Fibroblast of villous mesenchyme (primary cell): Measurements from ENCODE around the gene VWA1. TPM values are rescaled to one million over a fixed set of nuclear protein-coding genes. Genes with fewer than 3 reads are reported as not detected.
"Not testable (repeated sequence)": the region's sequence is repeated elsewhere in the genome, so short reads cannot be mapped to it uniquely, and the experiment has no call there.

Source experiments
- DNase-seq: peaks from one replicate; pipeline ENCODE4 v3.0.0-alpha.2; 2010; ENCODE audit warnings: low read depth
- H3K4me3 ChIP-seq: 2 replicates; pipeline ENCODE4 v1.5.1; 2011; ENCODE audit warnings: low read depth, mild to moderate bottlenecking, low read length
- total RNA-seq: library from RNA; depleted of rRNA; stranded (reverse); fragments of >200 nt; gene quantifications from 2 replicates; pipeline ENCODE4 v1.2.3, GENCODE V29; 2012
- TF ChIP-seq, protein P1 (sequence below): IDR thresholded peaks from 2 replicates; pipeline ENCODE4 v1.5.1; 2012; ENCODE audit warnings: low read depth, mild to moderate bottlenecking, low read length; ENCODE audit not compliant: insufficient read depth

Gene VWA1
- total RNA-seq, 1 donor = 5.6 TPM

DNA sequence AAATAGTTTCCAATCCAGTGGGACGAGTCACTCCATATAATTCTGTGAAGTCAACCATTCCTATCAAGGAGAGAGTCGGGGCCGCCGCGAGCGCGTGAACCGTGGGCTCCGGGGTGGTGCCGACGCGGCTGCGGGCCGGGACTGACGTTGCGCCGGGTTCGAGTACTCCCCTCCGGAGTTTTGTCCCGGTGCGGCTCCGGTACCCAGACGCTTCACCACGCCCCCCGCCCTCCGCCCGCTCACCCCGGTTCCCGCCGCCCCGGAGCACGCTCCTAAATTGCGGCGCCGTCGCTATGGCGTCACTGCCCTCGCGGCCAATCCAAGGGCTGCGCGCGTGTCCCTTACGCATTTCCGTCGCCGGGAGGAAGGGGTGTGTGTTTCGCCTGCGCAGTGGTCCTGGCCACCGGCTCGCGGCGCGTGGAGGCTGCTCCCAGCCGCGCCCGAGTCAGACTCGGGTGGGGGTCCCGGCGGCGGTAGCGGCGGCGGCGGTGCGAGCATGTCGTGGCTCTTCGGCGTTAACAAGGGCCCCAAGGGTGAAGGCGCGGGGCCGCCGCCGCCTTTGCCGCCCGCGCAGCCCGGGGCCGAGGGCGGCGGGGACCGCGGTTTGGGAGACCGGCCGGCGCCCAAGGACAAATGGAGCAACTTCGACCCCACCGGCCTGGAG is 36.0 kb downstream of the VWA1 start, which contains the start of gene ATAD3B:
ATAD3B (plus strand) TSS at position 377 of the 664 bp plus-strand sequence; CDS start at position 497, 120 bp downstream.
- H3K4me3 ChIP-seq = peak within 1 kb of the TSS; percentile 84
- TF ChIP-seq, protein P1, sequence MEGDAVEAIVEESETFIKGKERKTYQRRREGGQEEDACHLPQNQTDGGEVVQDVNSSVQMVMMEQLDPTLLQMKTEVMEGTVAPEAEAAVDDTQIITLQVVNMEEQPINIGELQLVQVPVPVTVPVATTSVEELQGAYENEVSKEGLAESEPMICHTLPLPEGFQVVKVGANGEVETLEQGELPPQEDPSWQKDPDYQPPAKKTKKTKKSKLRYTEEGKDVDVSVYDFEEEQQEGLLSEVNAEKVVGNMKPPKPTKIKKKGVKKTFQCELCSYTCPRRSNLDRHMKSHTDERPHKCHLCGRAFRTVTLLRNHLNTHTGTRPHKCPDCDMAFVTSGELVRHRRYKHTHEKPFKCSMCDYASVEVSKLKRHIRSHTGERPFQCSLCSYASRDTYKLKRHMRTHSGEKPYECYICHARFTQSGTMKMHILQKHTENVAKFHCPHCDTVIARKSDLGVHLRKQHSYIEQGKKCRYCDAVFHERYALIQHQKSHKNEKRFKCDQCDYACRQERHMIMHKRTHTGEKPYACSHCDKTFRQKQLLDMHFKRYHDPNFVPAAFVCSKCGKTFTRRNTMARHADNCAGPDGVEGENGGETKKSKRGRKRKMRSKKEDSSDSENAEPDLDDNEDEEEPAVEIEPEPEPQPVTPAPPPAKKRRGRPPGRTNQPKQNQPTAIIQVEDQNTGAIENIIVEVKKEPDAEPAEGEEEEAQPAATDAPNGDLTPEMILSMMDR = no peak
- DNase-seq = peak; percentile 92

DNA sequence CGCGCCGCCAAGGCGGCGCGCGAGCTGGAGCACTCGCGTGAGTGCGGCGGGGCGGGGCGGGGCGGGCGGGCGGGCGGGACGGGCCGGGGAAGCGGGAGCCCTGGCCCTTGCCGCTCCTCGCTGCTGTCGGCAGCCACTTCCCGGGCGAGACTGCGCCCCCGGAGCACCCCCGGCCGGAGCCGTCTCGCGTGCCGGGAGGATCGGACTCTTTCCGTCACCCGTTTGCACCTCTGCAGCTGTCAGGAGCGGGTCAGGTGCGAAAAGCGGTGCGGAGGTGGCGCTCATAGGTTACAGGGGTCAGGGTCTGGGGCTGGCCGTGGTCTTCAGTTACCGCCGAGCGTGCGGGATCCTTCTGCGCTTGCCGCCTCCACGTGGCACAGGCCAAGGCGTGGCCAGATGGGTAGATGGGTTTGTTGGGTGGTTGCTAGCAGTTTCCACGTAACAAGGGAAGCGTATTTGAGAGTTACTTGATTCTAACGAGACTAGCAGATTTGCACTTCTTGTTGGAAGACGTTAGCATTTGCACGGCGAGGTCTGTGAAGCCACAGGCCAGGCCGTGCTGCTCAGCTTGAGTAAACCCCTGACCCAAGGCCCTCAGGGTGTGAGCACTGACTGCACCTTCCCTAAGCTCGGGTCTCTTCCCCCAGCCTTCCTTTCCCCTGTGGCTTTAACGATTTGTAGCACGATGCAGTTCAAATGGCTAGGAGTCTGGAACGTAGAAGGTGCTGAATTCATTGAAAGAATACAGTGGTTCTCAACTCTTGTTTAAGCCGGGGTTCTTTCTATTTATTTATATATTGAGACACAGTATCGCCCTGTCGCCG is 36.8 kb downstream of the VWA1 start:
- not testable (repeated sequence) for DNase-seq
- peak overlapping the region; percentile 84 for H3K4me3 ChIP-seq

DNA sequence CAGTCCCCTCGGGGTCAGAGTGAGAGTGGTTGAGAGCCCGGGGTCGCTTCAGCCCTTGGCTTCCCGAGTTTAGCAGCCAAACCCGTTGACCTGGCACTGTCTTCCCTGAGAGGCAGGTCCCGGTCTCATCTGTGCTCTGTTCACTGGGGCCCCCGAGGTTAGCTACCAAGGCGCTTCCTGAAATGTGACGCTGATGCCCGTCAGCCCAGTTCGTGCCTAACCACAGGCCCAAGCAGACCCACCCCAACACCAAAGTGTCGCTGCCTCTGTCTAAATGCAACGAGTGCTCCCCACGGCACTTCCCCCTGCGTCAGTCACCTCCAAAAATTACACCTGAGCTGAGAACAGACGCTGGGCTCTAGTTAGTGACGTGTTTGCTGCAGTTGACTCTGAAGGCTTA is 40.5 kb downstream of the VWA1 start:
- not testable (repeated sequence) for H3K4me3 ChIP-seq, DNase-seq

- H3K4me3 ChIP-seq = no peak overlapping the region
- TF ChIP-seq, protein P1 = no peak
- DNase-seq = no peak
These were observed 41.7 kb downstream of the VWA1 start for GRCh38 chr1:1477206-1477605.

GRCh38 chr1:1479547-1480487 is 44.3 kb downstream of the VWA1 start:
- no peak overlapping the region for H3K4me3 ChIP-seq
- TF ChIP-seq, protein P1 = no peak
- DNase-seq = no peak

DNA sequence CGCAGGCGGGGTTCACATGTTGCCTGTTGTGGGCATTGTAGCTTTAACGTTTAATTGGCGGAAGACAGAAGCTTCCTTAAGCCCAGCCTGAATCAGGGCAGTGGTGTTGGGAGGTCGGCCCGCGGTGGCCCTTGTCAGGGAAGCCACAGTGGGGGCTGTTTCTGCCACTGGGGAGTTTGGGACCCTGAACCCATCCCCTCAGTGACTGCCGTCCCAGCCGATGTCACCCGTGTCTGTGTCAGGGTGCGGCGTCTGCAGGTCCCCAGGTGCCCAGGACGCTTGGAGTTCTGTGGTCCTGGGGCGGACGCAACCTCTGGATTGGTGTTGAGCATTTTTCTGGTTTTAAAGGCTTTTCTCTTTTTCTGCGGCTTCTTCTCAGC is 45.0 kb downstream of the VWA1 start:
- DNase-seq, H3K4me3 ChIP-seq: not testable (repeated sequence)

- not testable (repeated sequence) for DNase-seq, H3K4me3 ChIP-seq
These were observed 46.3 kb downstream of the VWA1 start for GRCh38 chr1:1481811-1482210.

GRCh38 chr1:1482856-1483255 is 47.4 kb downstream of the VWA1 start:
- no peak for DNase-seq
- no peak overlapping the region for H3K4me3 ChIP-seq
- TF ChIP-seq, protein P1 = no peak
